CD4-positive, alpha-beta T cell treated with Interleukin-6 for 4 hours (primary cell): ENCODE data around the gene ZNF205.

Experiments used
- DNase-seq: peaks from one replicate; pipeline ENCODE4 v3.0.0-alpha.2; 2020; ENCODE audit warnings: mixed read lengths

Gene ZNF205

DNA sequence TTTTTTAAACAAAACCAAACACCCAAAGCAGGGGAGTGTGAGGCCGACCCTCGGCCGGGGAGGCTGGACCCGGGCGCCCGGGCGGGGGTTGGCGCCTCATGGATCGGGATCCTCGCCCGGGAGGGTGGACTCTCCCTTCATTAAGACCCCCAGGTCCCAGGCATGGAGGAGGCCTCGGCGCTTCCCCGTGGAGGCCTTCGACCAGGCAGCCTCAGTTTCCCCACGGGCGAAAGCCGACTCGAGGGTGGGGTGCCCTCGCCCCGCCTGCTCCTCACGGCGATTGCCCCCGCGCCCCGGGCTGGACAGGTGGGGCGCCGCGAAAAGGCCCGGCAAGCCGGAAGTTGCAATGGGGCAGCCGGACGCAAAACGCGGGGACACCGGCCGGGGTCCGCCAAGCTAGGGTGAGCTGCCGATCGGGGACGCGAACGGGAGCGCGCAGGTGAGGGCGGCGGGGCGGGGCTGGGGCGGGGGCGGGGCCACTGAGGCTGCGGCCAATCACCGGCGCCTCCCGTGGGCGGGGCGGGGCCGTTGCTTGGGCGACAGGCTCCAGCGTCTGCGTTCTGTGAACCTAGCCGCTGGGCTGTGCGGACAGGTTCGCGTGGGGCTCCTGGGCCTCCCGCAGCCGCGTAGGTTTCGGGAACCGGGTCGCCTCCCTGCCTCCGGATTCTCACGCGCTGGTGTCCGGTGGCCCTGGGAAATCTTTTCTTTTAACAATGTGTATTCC lies 6.0 kb upstream of the ZNF205 start:
- DNase-seq, result peak; percentile 94

DNA sequence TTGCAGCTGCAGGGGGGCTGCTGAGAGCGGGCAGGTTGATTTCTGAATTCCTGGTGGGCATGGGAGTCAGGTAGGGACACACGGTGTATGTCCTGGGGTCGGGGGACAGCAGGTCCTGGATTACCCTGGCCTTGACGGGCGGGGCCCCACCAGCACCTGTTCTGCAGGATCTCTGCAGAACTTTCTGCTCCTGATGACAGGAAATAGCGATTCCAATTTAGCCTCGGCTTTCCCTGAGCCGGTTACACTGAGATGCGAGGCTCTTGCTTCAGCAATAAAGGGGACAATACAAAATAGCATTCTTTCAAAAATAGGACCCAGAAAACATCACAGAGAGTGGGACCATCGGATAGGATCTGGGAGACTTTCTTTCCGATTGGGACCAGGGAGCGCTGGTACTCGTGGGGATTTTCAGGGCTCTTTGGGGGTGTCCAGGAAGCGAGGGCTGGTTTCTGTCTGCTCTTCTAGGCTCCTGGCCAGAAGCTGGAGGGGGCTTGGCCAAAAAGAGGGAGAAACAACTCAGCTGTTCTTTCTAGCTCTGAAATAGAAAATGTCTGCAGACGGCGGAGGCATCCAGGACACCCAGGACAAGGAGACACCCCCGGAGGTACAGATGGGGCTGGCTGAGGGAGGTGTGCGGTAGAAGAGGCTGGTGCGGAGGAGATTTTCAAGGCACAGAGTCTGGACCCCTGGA lies 642 bp downstream of the ZNF205 start:
- no peak for DNase-seq

DNA sequence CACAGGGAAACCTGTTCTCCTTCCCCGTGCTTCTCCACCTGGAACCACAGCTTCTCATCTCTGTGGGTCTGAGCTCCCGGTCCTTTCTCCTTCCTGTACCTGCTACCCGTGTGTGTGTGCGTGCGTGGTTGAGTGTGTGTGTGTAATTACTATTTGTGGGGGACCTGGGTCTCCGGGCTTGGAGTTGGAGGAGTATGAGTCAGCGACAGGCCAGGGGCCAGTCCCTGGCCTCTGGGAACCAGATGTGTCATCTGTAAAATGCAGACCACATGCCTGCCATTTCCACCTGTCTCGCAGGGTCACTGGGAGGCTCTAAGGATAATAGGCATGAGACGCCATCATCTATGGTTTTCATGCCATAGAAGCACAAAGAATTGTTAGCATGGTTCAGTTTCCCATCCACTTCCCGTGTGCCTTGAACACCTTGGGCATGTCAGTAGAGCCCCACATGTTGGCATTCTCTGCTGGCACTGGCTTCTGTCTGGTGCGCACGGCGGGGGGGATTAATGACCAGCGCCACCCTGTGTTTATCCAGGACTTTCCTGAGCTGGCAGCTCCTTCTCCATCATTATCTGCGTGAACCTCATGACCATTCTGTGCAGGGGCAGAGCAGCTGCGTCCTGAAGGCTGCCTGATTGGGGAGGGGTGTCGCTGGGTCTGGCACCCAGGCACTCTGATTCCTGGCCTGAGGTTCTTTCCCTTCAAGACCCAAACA lies 1.5 kb downstream of the ZNF205 start:
- peak; percentile 18 for DNase-seq

DNA sequence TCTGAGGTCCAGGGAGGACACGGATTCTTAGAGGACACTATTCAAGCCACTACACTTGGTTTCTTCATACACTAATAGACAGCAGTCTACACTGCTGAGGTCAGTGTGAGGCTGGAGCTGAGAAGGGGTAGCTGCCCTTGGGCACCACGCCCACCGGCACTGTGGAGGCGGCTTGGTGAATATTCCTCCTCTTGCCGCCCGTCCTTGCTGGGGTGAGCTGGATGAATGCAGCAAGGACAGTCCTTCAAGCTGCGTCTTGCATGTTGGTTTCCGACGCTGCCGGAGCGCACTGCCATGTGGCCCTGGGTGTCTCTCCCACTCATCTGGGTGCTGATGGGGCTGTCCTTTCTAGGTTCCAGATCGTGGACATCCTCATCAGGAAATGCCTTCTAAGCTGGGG lies 2.6 kb downstream of the ZNF205 start:
- no peak for DNase-seq

DNA sequence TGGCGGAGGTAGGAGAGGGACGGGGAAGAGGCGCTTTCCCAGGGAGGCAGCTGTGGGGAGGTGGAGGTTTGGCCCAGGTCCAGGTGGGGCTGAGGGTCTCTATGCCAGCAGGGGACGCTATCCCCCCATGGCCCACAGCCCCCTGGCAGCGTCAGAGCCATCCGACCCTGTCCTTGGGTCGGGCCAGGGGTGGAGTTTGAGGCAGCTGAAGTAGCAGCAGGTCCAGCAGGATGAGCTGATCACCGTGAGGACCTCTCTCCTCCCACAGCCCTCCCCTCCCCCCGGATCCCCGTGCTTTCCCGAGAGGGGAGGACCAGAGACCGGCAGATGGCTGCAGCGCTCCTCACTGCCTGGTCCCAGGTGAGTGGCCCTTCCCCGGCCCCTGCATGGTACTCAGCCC lies 3.2 kb downstream of the ZNF205 start:
- DNase-seq, result no peak

DNA sequence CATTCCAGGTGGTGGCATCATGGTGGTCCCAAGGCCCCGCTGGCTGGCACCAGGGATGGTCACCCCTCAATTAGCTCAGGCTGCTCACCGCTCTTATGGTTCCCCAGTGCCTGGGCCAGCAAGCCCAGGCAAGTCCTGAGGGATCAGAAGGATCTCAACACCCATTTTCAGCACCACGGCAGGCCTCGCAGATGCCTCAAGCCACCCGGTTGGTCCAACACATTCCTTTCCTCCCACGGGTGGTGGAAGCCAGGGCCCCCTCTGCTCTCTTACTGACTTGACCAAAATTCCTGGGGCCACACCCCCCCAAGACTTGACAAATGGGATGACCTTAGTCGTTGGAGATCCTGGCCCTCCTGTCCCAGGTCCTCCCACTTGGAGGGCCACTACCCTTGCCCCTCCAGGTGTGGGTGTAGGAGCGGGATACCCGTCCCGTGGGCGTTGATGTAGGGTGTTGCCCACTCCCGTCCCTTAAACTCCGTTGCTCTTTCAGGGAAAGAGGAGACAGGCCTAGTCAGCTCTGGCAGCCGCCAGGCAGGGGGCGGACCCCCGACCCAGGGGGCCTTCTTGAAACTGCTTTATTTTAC lies 5.9 kb downstream of the ZNF205 start:
- DNase-seq, result no peak

DNA sequence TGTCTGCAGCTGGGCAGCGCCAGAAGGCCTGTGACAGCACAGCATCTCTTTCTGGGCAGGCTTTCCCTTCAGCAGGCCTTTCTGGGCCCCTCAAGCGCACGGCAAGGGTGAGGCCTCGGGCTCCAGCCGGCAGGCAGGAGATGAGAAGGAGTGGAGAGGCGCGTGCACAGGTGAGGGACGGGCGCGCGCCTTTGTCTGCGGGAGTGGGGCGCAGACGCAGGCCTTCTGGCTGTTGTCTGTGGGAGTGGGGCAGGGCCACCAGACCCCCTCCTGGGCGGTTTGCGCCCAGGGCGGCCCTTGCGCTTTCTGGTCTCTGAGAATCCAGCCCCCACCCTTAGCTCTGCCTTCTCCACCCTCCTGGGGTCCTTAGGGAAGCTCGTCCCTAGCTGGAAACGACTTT lies 6.5 kb downstream of the ZNF205 start:
- no peak for DNase-seq

DNA sequence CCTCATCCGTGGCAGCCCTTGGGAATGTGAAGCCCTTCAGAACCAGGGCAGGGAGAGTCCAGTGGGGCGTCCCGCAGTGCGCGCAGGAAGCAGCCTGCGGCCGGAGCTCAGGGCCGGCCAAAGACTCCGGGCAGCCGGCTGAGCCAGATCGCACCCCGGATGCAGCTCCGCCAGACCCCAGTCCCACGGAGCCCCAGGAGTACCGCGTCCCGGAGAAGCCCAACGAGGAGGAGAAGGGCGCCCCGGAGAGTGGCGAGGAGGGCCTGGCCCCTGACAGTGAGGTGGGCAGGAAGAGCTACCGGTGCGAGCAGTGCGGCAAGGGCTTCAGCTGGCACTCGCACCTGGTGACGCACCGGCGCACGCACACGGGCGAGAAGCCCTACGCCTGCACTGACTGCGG lies 6.9 kb downstream of the ZNF205 start:
- DNase-seq, result no peak

DNA sequence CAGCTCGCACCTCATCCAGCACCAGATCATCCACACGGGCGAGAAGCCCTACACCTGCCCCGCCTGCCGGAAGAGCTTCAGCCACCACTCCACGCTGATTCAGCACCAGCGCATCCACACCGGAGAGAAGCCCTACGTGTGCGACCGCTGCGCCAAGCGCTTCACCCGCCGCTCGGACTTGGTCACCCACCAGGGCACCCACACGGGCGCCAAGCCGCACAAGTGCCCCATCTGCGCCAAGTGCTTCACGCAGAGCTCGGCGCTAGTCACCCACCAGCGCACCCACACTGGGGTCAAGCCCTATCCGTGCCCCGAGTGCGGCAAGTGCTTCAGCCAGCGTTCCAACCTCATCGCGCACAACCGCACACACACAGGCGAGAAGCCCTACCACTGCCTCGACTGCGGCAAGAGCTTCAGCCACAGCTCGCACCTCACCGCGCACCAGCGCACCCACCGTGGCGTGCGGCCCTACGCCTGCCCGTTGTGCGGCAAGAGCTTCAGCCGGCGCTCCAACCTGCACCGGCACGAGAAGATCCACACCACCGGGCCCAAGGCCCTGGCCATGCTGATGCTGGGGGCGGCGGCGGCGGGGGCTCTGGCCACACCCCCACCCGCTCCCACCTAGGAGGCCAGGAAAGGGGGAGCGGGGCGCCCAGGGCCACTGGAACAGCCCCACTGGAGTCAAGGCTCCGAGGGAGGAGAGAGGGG lies 7.5 kb downstream of the ZNF205 start:
- DNase-seq, result no peak

DNA sequence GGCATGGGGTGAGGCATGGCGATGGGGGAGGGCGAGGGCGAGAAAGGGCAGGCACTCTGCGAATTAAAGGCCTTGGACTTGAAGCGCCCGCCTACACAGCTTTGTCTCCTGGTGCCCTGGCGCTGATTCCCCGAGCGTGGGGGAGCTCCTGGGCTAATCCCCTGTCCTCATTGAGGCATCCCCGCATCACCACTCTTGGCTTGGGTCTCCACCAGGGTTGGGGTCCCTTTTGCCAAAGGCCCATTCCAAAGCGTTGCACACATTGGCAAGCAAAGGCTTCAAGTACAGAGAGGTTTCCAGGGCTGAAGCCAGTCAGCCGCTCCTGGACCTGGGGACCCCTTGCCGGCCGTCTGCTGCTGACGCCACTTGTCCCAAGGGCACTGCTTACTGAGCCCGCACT lies 8.0 kb downstream of the ZNF205 start:
- DNase-seq, result no peak

DNA sequence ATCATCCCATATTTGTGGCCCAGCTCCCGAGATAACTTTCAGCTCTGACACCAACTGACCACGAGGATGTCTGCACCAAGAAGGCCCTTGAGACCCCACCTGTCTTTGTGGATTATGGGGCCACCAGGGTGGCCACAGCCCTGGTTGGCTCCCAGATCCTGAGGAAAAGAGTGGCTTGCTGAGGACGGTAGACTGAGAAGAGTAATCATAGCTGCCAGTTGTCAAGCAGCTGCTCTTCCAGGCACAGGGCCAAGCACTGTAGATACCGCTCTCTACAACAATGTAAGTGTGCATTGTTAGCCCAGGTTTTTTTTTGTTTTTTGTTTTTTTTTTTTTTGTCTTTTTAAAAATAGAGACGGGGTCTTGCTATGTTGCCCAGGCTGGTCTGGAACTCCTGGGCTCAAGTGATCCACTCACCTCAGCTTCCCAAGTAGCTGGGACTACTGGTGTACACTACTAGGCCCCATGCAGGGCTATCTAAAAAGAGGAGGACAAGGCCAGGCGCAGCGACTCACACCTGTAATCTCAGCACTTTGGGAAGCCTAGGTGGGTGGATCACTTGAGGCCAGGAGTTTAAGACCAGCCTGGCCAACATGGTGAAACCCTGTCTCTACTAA lies 9.6 kb downstream of the ZNF205 start:
- DNase-seq, result no peak

DNA sequence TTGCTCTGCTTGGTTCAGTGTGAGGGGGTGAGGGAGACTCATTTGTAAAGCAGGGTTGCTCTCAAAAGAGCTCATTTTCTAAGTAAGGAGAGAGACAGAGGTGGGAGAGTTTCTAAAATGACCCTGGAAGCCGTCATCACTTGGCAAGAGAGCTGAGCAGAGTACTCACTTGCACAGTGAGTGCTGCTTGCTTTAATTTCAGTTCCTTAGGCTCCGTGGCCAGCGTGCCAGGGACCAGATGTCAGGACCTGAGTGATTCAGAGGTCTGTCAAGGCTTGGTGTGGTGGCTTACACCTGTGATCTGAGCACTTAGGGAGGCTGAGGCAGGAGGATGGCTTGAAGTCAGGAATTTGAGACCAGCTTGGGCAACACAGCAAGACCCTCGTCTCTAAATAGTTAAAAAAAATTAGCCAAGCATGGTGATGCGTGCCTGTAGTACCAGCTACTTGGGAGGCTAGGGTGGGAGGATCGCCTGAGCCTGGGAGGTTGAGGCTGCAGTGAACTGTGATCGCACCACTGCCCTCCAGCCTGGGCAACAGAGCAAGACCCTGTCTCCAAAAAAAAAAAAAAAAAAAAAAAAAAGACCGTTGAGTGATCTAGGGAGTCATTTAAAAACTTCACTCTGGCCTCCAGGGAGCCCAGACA lies 10.7 kb downstream of the ZNF205 start:
- no peak for DNase-seq

DNA sequence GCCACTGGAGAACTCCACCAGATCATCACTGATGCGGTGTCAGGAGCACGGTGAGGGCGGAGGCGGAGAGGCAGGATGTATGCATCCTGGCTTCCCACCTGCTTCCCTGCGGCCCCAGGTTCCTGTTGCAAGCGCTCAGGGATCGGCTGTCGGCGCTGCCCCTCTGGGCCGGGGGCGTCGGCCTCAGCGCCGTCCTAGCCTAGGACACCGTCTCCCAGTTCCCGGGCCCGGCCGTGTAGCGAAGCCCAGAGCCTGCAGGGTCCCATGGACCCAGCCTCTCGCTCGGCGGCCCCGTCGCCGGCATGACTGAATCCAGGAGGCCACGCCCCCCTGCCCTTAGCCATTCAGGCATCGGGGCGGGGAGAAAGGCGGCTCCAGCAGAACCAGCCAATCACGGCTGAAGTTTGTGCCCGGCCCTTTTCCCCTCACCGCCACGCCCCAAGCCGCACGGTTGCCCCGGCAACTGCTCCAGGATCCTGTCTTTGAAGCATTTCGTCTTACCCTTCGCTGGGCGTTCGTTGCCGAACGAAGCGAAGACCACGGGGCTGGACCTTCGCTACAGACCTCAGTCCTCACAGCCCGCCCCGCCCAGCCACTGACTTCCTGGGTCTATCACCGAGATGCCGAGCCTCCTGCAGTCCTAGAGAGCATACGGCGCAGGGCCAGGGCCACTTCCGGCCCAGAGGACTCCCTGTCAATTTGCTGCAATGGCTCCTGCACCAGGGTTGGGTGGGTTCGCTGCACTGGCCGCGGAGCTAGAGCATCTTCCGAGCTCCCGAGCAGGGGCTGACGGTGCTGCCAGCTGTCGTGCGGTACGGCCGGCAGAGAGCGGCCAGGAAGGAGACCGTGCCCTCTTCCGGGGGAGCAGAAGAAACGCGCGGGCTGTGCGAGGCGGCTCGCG lies 11.8 kb downstream of the ZNF205 start:
- peak; percentile 99 for DNase-seq

DNA sequence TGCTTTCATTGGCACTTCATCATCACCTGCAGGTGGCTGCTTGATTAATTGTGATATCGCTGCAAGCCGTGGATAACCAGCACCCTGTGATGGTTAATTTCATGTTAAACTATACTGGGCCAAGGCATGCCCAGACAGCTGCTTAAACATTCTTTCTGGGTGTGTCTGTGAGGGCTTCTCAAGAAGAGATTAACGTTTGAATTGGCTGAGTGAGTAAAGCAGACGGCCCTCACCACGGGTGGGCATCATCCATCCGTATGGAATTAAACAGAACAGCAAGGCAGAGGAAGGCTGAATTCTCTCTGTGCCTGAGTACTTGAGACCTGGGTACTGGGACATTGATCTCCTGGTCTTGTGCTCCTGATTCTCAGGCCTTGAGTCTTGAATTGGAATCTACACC lies 15.4 kb downstream of the ZNF205 start:
- DNase-seq, result no peak

DNA sequence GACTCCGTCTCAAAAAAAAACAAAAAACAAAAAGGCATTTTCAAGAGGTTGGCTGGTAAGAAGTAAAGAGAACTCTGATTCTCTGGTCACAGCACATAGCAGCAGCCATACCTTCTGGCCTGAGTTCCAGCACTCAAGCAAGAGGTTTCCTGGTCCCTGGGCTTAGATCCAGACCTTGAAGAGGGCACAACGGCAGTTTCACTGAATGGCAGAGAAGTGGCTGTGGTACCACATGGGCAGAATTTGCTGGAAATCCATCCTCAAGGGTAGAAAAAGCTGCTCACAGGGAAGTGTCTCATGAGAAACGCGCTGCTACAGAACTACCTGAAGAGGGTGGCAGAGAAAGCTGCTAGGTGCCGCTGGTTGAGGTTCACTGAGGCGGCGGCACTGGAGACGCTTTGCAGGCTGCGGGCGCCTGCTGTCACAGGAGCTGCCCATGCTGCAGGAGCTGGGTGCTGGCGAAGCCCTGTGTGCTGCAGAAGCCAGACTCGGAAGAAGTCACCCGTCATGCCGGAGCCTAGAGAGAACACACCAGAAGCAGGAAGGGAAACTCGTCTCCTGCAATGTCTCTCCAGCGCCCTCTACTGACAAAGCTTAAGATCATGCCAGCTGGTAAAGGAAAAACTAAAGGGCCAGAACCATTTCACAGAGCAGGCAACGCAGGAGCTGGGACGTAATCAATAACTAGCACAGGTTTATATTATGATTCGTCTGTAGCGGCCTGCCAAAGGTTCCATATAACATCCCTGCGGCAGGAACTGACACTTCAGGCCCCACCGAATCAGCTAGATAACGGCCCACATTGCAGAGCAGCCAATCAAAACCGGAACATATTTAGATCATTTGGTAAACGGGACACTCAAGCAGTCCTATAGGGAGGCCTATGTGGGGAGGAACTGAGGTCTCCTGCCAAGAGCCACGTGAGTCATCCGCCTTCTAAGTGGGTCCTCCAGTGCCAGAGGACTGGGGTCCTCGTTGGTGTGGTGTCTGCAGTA lies 17.0 kb downstream of the ZNF205 start:
- DNase-seq, result peak; percentile 88

DNA sequence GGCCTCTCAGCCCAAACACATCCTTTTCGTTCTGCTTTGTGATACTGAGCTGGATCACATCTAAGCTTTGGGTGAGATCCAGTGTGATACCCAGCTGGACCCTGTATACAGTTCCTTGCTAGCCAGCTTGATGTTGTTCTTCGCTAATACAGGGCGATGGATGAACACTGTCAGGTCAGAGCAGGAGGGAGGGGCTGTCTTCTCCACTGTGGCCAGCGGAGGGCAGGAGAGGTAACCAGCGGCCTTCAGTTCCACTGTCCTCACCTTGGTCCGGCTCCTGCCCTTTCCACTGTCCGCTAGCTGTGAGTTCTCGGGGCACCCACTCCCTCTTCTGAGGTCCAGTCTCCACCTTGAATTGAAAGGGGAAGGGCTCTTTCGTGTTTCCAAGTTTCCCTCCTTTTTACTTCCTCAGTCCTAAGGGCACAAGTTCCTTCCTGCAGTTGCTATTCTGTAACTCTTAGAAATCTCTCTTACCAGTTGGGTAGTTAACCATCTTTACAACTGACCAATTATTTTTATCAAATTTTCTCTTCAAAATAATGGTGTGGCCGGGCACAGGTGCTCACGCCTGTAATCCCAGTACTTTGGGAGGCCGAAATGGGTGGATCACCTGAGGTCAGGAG lies 19.5 kb downstream of the ZNF205 start:
- peak; percentile 58 for DNase-seq

DNA sequence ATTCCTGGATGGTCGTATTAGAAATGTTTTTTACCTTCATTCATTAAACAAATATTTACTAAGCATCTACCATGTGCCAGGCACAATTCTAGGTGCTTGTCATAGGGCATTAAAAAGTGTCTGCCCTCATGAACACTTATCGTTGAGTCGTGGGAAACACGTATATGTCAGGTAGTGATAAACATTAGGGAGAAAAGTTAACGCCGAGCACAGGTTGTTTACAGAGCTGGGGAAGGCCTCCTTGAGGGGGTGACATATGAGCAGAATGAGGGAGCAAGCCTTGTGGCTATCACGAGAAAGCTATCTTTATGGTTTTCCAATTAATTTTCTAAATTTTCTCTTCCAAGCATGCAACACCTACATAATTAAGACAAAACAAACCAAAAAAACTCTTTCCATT lies 21.5 kb downstream of the ZNF205 start:
- DNase-seq, result no peak

DNA sequence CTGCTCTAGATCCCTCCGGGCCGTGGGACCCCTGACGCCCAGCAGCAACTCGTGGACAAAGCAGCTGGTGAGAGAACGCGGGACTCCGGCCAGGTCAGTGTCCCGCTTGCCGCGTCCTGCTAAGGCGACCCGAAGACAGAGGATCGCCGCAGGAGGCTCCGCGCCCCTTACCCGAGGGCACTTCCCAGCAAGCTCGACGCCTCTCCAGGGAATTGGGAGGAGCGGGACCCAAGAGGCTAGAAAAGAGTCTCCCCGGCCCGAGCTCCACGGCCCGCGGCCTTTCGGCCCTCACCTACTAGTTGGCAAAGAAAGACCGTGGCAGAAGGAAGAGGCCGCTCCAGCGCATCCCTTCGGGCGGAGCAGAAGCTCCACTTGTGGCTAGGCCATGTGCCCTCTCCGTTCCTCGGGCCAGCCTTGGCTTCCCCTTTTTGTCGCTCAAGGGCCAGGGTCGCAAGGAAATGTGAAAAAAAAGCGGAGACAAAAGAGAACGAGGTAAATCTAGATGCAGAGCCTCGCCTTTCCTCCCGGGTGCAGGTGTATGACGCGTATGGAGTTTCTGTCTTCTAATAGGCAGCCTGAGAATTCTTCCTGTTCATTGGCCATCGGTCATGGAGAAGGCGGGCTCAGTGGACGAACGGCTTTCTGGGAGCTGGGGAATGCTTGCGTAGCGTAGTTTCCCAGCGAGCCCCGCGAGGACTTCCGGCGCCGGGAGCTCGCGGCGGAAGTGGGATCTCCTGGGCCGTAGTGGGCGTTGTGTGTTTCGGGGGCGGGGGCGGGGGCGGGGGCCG lies 22.1 kb downstream of the ZNF205 start, which contains the start of gene ZNF213:
TSS of gene ZNF213 (plus strand) at position 692 of the 788 bp plus-strand sequence. CDS start 2,252 bp downstream, outside the sequence.
- peak; percentile 94 for DNase-seq
